Spleen (tissue), 7 donors: ENCODE data around the gene RARRES2.

ENCODE experiments used
- POLR2A ChIP-seq, 3 donors: fragments of 450-650 bp; IDR thresholded peaks; one replicate each; pipeline ENCODE4 v1.5.1; 2017; ENCODE audit warnings: antibody characterized with exemption in 3 of 3, mild to moderate bottlenecking in 1 of 3
- TF ChIP-seq, protein P1 (sequence below), 11 experiments: fragments of 200-600 bp in 7 of 11; fragments of 450-650 bp in 4 of 11; sonication (generic) in 4 of 11; IDR thresholded peaks in 8 of 11; conservative IDR thresholded peaks in 3 of 11; 1 replicate in 7 of 11; 2 replicates in 4 of 11; pipeline versions ENCODE4 v1.4.0 to v1.8.0; 2016 to 2021; ENCODE audit warnings: antibody characterized with exemption in 11 of 11, inconsistent platforms in 4 of 11, mild to moderate bottlenecking in 1 of 11
- donor health status: DM: no; HTN: no; CAD: no; lungs with moderate emphysema.
- donor health status: DM: no; HTN: no; CAD: no.
- donor health status: DM: no; HTN: no; CAD: no.

DNA sequence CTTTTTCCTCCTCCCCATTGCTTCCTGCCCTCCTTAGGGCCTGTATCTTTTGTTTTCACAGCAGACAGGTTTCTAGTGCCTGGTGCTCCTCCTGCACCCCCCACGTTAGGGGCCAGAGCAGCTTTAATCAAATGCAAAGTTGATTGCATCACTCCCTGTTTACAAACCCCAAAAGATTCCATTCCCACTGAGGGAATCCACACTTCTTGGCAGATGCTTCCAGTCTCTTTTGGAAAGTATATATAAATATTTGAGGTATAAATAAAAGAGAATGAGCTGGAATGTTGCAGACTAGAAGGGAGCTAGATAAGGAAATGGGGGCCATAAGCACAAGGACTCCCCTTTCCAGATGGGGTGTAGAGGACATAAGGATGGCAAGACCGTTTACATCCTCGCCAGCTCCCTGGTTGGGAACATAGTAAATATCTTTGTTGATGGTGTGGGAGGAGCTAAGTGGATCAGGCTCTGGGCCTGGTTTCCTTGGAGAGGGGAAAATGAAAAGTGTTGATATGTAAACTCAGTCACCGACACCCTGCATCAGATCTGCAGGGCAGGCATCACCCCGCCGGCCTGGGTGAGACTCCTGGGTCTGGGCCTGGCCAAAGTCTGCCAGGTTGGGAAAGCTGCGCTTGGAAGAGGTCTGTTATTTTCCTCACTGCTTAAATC lies 6.2 kb downstream of the RARRES2 start:
- TF ChIP-seq, protein P1, sequence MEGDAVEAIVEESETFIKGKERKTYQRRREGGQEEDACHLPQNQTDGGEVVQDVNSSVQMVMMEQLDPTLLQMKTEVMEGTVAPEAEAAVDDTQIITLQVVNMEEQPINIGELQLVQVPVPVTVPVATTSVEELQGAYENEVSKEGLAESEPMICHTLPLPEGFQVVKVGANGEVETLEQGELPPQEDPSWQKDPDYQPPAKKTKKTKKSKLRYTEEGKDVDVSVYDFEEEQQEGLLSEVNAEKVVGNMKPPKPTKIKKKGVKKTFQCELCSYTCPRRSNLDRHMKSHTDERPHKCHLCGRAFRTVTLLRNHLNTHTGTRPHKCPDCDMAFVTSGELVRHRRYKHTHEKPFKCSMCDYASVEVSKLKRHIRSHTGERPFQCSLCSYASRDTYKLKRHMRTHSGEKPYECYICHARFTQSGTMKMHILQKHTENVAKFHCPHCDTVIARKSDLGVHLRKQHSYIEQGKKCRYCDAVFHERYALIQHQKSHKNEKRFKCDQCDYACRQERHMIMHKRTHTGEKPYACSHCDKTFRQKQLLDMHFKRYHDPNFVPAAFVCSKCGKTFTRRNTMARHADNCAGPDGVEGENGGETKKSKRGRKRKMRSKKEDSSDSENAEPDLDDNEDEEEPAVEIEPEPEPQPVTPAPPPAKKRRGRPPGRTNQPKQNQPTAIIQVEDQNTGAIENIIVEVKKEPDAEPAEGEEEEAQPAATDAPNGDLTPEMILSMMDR (IDR thresholded peaks at IDR 0.05 in 8 of 11, conservative IDR thresholded peaks at IDR 0.05 in 3 of 11), result no peak
- TF ChIP-seq POLR2A (IDR thresholded peaks at IDR 0.05), result no peak
